ENCODE measurements around the gene CNOT2. TPM values are rescaled to one million over a fixed set of nuclear protein-coding genes. Genes with fewer than 3 reads are reported as not detected.
"Not testable (repeated sequence)": the region's sequence is repeated elsewhere in the genome, so short reads cannot be mapped to it uniquely, and the experiment has no call there.

The CNOT2 gene
- polyA plus RNA-seq, 1 experiment, result 56.9 TPM

DNA sequence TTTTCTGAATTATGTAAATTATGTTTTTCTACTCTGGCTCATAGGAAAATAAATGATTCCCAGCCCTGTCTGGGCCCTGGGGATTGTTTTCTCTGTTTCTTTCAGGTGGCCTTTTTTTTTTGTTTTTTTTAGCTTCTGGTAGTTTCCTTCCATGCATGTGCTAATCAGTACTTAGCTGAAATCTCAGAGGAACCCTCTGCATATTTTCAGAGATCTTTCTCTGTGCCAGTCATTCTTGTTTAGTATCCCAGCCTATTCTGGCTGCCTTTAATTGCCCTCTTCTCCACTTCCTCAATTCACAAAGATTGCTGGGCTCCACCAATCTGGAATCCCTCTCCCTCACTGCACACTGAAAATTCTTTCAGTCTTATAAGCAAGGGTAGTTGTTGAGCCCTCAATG, 46.9 kb downstream of the CNOT2 start:
- ChIA-PET CTCF (no interaction called here), POLR2A (no interaction called here)
- Histone ChIP-seq H3K27me3 (ENCODE audit: control insufficient read depth, insufficient read depth, low read length) (no peaks in the 10 kb centered on the region), H3K36me3 (ENCODE audit: control insufficient read depth, insufficient read depth, low read length) (peaks cover 5% of the 10 kb centered on the region), H3K4me3 (ENCODE audit: low read depth, low read length) (no peak overlapping the region)
- DNase-seq (ENCODE audit: low read depth), result no peak
- no peak for TF ChIP-seq CTCF (IDR thresholded peaks at IDR 0.05; ENCODE audit: insufficient read depth, low read depth, low read length)

- Histone ChIP-seq H3K36me3 (ENCODE audit: control insufficient read depth, insufficient read depth, low read length) (peaks cover 3% of the 10 kb centered on the region; the same call in 1 of the 2 replicates), H3K4me3 (ENCODE audit: low read depth, low read length) (no peak overlapping the region), H3K27me3 (ENCODE audit: control insufficient read depth, insufficient read depth, low read length) (no peaks in the 10 kb centered on the region)
- CTCF ChIA-PET, result no interaction called here
- no peak for TF ChIP-seq CTCF (IDR thresholded peaks at IDR 0.05; ENCODE audit: insufficient read depth, low read depth, low read length)
- no peak for DNase-seq (ENCODE audit: low read depth)
- POLR2A ChIA-PET, result no interaction called here
These were observed 49.0 kb downstream of the CNOT2 start for GRCh38 chr12:70292017-70292776.

DNA sequence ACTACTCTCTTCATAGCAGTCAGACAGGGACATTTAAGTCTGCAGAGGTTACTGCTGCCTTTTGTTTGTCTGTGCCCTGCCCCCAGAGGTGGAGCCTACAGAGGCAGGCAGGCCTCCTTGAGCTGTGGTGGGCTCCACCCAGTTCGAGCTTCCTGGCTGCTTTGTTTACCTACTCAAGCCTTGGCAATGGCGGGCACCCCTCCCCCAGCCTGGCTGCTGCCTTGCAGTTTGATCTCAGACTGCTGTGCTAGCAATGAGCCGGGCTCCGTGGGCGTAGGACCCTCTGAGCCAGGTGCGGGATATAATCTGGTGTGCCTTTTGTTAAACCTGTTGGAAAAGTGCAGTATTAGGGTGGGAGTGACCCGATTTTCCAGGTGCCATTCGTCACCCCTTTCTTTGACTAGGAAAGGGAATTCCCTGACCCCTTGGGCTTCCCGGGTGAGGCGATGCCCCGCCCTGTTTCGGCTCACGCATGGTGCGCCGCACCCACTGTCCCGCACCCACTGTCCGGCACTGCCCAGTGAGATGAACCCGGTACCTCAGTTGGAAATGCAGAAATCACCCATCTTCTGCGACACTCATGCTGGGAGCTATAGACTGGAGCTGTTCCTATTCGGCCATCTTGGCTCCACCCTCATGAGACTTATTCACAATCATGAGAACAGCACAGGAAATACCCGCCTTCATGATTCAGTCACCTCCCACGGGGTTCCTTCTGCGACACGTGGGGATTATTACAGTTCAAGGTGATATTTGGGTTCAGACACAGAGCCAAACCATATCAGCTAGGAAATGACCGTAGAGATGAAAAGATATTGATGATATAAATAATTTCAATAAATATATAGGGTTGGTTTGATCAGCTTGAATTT, 61.7 kb downstream of the CNOT2 start:
- CTCF ChIA-PET; H3K27me3 ChIP-seq (ENCODE audit: control insufficient read depth, insufficient read depth, low read length); DNase-seq (ENCODE audit: low read depth); H3K4me3 ChIP-seq (ENCODE audit: low read depth, low read length); POLR2A ChIA-PET; H3K36me3 ChIP-seq (ENCODE audit: control insufficient read depth, insufficient read depth, low read length): not testable (repeated sequence)

GRCh38 chr12:70305794-70306193, 62.6 kb downstream of the CNOT2 start:
- DNase-seq (ENCODE audit: low read depth), result no peak
- ChIA-PET POLR2A (interaction anchor here (0.7 kb wide), 1 partner anchor 50 kb away, joined by 27 read pairs; no protein-coding TSS in a partner anchor), CTCF (no interaction called here)
- Histone ChIP-seq H3K27me3 (ENCODE audit: control insufficient read depth, insufficient read depth, low read length) (no peaks in the 10 kb centered on the region), H3K4me3 (ENCODE audit: low read depth, low read length) (no peak overlapping the region), H3K36me3 (ENCODE audit: control insufficient read depth, insufficient read depth, low read length) (0 out of 2 replicates have a peak, but pooled peaks cover 1% of the 10 kb centered on the region)
- no peak for TF ChIP-seq CTCF (IDR thresholded peaks at IDR 0.05; ENCODE audit: insufficient read depth, low read depth, low read length)

GRCh38 chr12:70306676-70307075, 63.4 kb downstream of the CNOT2 start:
- ChIA-PET POLR2A (no interaction called here), CTCF (interaction anchor here (0.9 kb wide), 1 partner anchor 402 kb away, joined by 3 read pairs; no protein-coding TSS in a partner anchor)
- H3K27me3 ChIP-seq (ENCODE audit: control insufficient read depth, insufficient read depth, low read length), result no peaks in the 10 kb centered on the region
- DNase-seq (ENCODE audit: low read depth), result no peak
- no peak overlapping the region for H3K4me3 ChIP-seq (ENCODE audit: low read depth, low read length)
- H3K36me3 ChIP-seq (ENCODE audit: control insufficient read depth, insufficient read depth, low read length), result 0 out of 2 replicates have a peak, but pooled peaks cover 1% of the 10 kb centered on the region
- TF ChIP-seq CTCF (IDR thresholded peaks at IDR 0.05; ENCODE audit: insufficient read depth, low read depth, low read length), result no peak

Data from BJ (cell line).